ENCODE measurements around the gene DCAF12.

Gene DCAF12

GRCh38 chr9:34126207-34127034, at the start of gene DCAF12:
TSS of gene DCAF12 (minus strand) at chr9:34126698. CDS start at chr9:34126431, 267 bp downstream.
- Histone ChIP-seq H3K9ac (ENCODE audit: low read depth, low read length) (peak within 1 kb of the TSS; percentile 81), H3K36me3 (ENCODE audit: insufficient read depth, low read length) (0 out of 2 replicates have a peak, but pooled peaks cover 5% of the 10 kb centered on the region), H3K9me3 (ENCODE audit: control insufficient read depth, insufficient read depth, low read length) (no peaks in the 10 kb centered on the region), H3K4me1 (ENCODE audit: insufficient read depth, low read length) (no peaks in the 10 kb centered on the region)

- Histone ChIP-seq H3K36me3 (ENCODE audit: insufficient read depth, low read length) (no peaks in the 10 kb centered on the region), H3K4me1 (ENCODE audit: insufficient read depth, low read length) (no peaks in the 10 kb centered on the region), H3K9ac (ENCODE audit: low read depth, low read length) (no peak overlapping the region), H3K9me3 (ENCODE audit: control insufficient read depth, insufficient read depth, low read length) (no peaks in the 10 kb centered on the region)
These were observed 49.6 kb upstream of the DCAF12 start for GRCh38 chr9:34176089-34176488.

GRCh38 chr9:34171753-34172535, 45.4 kb upstream of the DCAF12 start:
- no peaks in the 10 kb centered on the region for H3K36me3 ChIP-seq (ENCODE audit: insufficient read depth, low read length)
- no peaks in the 10 kb centered on the region for H3K9me3 ChIP-seq (ENCODE audit: control insufficient read depth, insufficient read depth, low read length)
- no peak overlapping the region for H3K9ac ChIP-seq (ENCODE audit: low read depth, low read length)

DNA sequence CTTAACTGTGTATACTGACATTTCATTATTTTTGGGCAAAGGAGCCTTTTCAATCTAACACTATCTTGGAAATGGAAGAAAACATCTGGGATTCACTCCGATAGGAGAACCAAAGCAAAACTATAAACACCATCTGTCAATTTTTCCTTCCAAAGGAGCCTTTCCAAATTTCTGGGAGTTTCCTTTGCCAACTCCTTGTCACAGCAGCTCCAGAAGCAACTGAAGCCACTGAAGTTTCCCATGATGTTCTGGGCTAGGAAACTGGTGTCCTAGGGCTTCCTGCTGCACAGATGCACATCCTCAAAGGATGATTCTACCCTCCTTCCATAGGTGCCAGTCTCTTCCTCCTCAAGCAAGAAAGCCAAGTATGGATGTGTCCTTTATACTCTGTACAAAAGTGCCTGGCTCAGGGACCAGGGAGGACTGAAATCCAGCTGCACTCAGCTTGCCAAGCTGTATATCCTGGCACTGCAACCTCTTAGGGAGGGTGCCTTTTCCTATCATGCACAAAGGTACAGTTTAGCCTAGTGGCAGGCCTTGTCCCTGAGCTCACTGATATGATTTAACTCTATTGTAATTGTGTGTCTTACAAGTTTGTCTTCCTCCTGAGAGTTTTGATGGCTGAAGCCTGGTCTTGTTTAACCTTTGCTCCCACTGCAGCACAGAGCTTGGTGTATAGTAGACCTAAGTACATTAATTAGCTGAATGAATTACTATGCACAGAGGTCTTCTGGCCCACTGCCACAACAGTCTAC, 43.9 kb upstream of the DCAF12 start:
- Histone ChIP-seq H3K36me3 (ENCODE audit: insufficient read depth, low read length) (no peaks in the 10 kb centered on the region), H3K9me3 (ENCODE audit: control insufficient read depth, insufficient read depth, low read length) (no peaks in the 10 kb centered on the region), H3K9ac (ENCODE audit: low read depth, low read length) (no peak overlapping the region), H3K4me1 (ENCODE audit: insufficient read depth, low read length) (no peaks in the 10 kb centered on the region)

More at GRCh38 chr9:34171753-34172535, 45.4 kb upstream of the DCAF12 start:
- H3K4me1 ChIP-seq (ENCODE audit: insufficient read depth, low read length) = no peaks in the 10 kb centered on the region

DNA sequence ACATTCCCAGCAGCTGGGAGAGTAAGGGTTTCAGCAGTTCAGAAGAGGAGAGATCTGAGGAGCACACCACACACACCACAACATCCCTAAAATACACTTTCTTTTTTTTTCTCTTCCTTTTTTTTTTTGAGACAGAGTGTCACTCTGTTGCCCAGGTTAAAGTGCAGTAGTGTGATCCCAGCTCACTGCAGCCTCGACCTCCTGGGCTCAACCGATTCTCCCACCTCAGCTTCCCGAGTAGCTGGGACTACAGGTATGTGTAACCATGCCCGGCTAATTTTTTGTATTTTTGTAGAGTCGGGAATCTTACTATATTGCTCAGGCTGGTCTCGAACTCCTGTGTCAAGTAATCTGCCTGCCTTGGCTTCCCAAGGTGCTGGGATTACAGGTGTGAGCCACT, 42.6 kb upstream of the DCAF12 start:
- no peaks in the 10 kb centered on the region for H3K36me3 ChIP-seq (ENCODE audit: insufficient read depth, low read length)
- H3K4me1 ChIP-seq (ENCODE audit: insufficient read depth, low read length) = no peaks in the 10 kb centered on the region
- no peaks in the 10 kb centered on the region for H3K9me3 ChIP-seq (ENCODE audit: control insufficient read depth, insufficient read depth, low read length)
- H3K9ac ChIP-seq (ENCODE audit: low read depth, low read length) = no peak overlapping the region

DNA sequence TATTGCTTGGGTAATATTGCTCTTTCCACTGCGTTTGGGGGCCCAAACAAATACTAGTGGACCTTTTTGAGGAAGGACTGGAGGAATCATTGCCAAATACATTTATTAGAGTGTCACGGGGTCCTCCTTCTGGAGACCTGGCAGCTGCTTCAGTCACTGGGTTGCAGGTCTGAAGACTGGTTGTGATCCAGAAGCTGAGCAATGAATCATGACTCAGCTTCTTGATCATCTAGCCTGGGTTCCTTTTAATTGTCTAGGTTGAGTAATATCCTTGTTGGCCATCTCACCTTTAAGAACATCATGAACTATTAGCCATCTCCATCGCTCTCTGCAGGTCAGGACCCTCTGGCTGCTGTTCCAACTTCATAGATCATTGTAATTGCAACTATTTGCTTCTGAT, 36.9 kb upstream of the DCAF12 start:
- Histone ChIP-seq H3K4me1 (ENCODE audit: insufficient read depth, low read length) (peaks cover 3% of the 10 kb centered on the region; the same call in 1 of the 2 replicates), H3K9me3 (ENCODE audit: control insufficient read depth, insufficient read depth, low read length) (no peaks in the 10 kb centered on the region), H3K36me3 (ENCODE audit: insufficient read depth, low read length) (no peaks in the 10 kb centered on the region), H3K9ac (ENCODE audit: low read depth, low read length) (no peak overlapping the region)

DNA sequence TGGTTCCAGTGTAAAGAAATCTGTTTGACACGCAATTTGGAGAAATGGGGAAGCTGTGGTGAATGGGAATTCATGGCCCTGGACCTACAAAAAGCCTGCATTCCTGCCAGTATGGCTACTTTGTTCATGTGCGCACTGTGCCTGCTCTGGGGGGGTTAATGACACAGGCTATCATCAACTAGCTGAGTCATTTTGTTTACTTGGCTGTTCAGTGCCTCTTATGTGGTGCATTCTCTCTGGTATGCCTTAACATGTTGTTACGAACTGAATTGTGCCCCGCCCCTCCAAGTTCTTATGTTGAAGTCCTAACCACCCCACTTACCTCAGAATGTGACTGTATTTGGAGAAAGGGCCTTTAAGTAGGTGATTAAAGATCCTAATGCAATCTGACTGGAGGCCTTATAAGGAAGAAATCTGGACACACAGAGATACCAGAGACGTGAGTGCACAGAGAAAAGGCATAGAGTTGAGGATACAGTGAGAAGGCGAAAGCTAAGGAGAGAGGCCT, 31.9 kb upstream of the DCAF12 start:
- H3K9me3 ChIP-seq (ENCODE audit: control insufficient read depth, insufficient read depth, low read length) = no peaks in the 10 kb centered on the region

DNA sequence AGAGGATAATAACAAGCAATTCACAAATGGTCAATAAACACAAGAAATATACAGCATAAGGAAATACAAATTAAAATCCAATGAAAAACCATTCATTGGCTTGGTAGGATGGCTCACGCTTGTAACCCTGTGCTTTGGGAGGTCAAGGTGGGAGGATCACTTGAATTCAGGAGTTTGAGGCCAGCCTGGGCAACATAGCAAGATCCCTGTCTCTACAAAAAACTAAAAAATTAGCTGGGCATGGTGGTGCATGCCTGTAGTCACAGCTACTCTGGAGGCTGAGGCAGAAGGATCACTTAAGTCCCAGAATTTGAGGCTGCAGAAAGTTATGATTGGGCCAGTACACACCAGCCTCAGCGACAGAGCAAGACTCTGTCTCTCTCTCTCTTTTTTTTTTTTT, 31.4 kb upstream of the DCAF12 start:
- no peak overlapping the region for H3K9ac ChIP-seq (ENCODE audit: low read depth, low read length)
- peaks cover 6% of the 10 kb centered on the region; the same call in 1 of the 2 replicates for H3K4me1 ChIP-seq (ENCODE audit: insufficient read depth, low read length)
- H3K36me3 ChIP-seq (ENCODE audit: insufficient read depth, low read length) = no peaks in the 10 kb centered on the region
- no peaks in the 10 kb centered on the region for H3K9me3 ChIP-seq (ENCODE audit: control insufficient read depth, insufficient read depth, low read length)

More for the DNA sequence above, 31.9 kb upstream of the DCAF12 start:
- H3K9ac ChIP-seq (ENCODE audit: low read depth, low read length) = no peak overlapping the region
- peaks cover 6% of the 10 kb centered on the region; the same call in 1 of the 2 replicates for H3K4me1 ChIP-seq (ENCODE audit: insufficient read depth, low read length)
- H3K36me3 ChIP-seq (ENCODE audit: insufficient read depth, low read length) = no peaks in the 10 kb centered on the region

DNA sequence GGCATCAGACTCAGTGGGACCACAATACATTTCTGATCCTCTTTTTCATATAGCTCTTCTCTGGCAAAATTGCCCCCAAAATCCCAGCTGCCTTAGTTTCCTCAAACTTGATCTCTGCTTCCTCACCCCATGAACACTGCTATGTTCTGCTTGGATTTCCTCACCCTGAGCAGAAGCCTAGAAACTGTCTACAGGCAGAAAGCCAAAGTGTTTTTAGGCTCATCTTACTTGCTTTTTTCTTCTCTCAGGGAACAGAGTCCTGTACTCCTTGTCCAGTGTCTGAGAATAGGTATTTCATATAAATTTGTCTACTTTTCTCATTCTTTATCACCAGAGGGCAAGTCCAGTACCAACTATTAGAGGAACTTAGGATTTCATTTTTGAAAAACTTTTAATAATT, 30.8 kb upstream of the DCAF12 start:
- no peaks in the 10 kb centered on the region for H3K9me3 ChIP-seq (ENCODE audit: control insufficient read depth, insufficient read depth, low read length)
- peaks cover 6% of the 10 kb centered on the region; the same call in 1 of the 2 replicates for H3K4me1 ChIP-seq (ENCODE audit: insufficient read depth, low read length)
- no peak overlapping the region for H3K9ac ChIP-seq (ENCODE audit: low read depth, low read length)
- H3K36me3 ChIP-seq (ENCODE audit: insufficient read depth, low read length) = no peaks in the 10 kb centered on the region

- no peak overlapping the region for H3K9ac ChIP-seq (ENCODE audit: low read depth, low read length)
These were observed 27.6 kb upstream of the DCAF12 start for GRCh38 chr9:34154057-34154456.

DNA sequence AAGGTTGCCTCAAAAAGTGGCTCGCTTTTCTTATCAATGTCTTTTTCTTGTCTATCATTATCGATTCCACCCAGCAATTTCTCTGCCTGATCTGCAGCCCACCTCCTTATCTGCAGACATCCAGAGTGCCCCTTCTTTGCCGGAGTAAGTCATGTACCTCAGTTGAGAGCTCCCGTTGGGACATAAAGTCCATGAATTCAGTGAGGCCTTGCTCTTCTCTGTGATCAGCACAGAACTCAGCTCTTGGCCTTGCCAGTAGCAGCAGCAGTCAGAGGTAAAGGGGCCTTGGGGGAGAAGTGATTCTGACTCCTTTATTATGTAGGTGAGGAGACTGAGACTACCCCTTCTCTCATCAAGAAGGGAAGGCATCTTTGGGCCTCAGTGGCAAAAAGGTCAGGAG, 24.9 kb upstream of the DCAF12 start:
- no peak overlapping the region for H3K9ac ChIP-seq (ENCODE audit: low read depth, low read length)
- no peaks in the 10 kb centered on the region for H3K36me3 ChIP-seq (ENCODE audit: insufficient read depth, low read length)
- no peaks in the 10 kb centered on the region; the same call in 1 of the 2 replicates for H3K4me1 ChIP-seq (ENCODE audit: insufficient read depth, low read length)
- no peaks in the 10 kb centered on the region for H3K9me3 ChIP-seq (ENCODE audit: control insufficient read depth, insufficient read depth, low read length)

More at GRCh38 chr9:34154057-34154456, 27.6 kb upstream of the DCAF12 start:
- Histone ChIP-seq H3K4me1 (ENCODE audit: insufficient read depth, low read length) (peaks cover 6% of the 10 kb centered on the region; the same call in 1 of the 2 replicates), H3K9me3 (ENCODE audit: control insufficient read depth, insufficient read depth, low read length) (no peaks in the 10 kb centered on the region), H3K36me3 (ENCODE audit: insufficient read depth, low read length) (no peaks in the 10 kb centered on the region)

GRCh38 chr9:34145165-34145564, 18.7 kb upstream of the DCAF12 start:
- Histone ChIP-seq H3K9ac (ENCODE audit: low read depth, low read length) (no peak overlapping the region), H3K36me3 (ENCODE audit: insufficient read depth, low read length) (no peaks in the 10 kb centered on the region), H3K4me1 (ENCODE audit: insufficient read depth, low read length) (0 out of 2 replicates have a peak, but pooled peaks cover 3% of the 10 kb centered on the region), H3K9me3 (ENCODE audit: control insufficient read depth, insufficient read depth, low read length) (no peaks in the 10 kb centered on the region)

GRCh38 chr9:34143116-34143515, 16.6 kb upstream of the DCAF12 start:
- no peaks in the 10 kb centered on the region for H3K9me3 ChIP-seq (ENCODE audit: control insufficient read depth, insufficient read depth, low read length)
- H3K36me3 ChIP-seq (ENCODE audit: insufficient read depth, low read length) = no peaks in the 10 kb centered on the region
- no peak overlapping the region for H3K9ac ChIP-seq (ENCODE audit: low read depth, low read length)
- H3K4me1 ChIP-seq (ENCODE audit: insufficient read depth, low read length) = 0 out of 2 replicates have a peak, but pooled peaks cover 3% of the 10 kb centered on the region

GRCh38 chr9:34140853-34141252, 14.4 kb upstream of the DCAF12 start:
- H3K9ac ChIP-seq (ENCODE audit: low read depth, low read length) = no peak overlapping the region
- 0 out of 2 replicates have a peak, but pooled peaks cover 3% of the 10 kb centered on the region for H3K4me1 ChIP-seq (ENCODE audit: insufficient read depth, low read length)
- no peaks in the 10 kb centered on the region for H3K36me3 ChIP-seq (ENCODE audit: insufficient read depth, low read length)
- H3K9me3 ChIP-seq (ENCODE audit: control insufficient read depth, insufficient read depth, low read length) = no peaks in the 10 kb centered on the region
